HCT116 (cell line): ENCODE measurements around the gene SLC22A23. TPM values are rescaled to one million over a fixed set of nuclear protein-coding genes. Genes with fewer than 3 reads are reported as not detected.

Source experiments
- ATAC-seq: fragments of 200-7000 bp; cut with Tn5 transposase; 2 replicates; pipeline ENCODE4 v1.9.1; 2020; ENCODE audit warnings: mild to moderate bottlenecking, moderate library complexity
- BruUV-seq: library from RNA; stranded (reverse); fragments of 400-500 nt; replicated peaks from 2 replicates; lab custom pipeline; 2021; lab: Mats Ljungman, UMichigan
- CTCF ChIA-PET: fragments of 300-600 bp; sonication (Branson Sonifier 250); formaldehyde crosslinking; loops from one replicate; lab custom pipeline; 2021; ENCODE audit warnings: antibody characterized with exemption; lab: Charles Lee
- POLR2A ChIA-PET: fragments of 300-600, 350-600 bp; sonication (Branson Sonifier 250); formaldehyde crosslinking; loops from one replicate; lab custom pipeline; 2021; ENCODE audit warnings: antibody characterized with exemption; lab: Charles Lee
- RAD21 ChIA-PET, 2 experiments: fragments of 300-600 bp; sonication (Branson Sonifier 250); formaldehyde crosslinking; loops; one replicate each; lab custom pipeline; 2023; ENCODE audit warnings: low total read pairs in 2 of 2; ENCODE audit not compliant: uncharacterized antibody in 2 of 2, unreplicated experiment in 2 of 2, low non-redundant PET in 1 of 2; lab: Charles Lee
- DNase-seq: peaks from one replicate; pipeline ENCODE4 v3.0.0-alpha.2; 2010; ENCODE audit warnings: low read depth, low spot score
- H2AFZ ChIP-seq: fragments of 200-600 bp; shearing (Covaris generic), sonication (generic); 2 replicates; pipeline ENCODE4 v1.6.1; 2017; ENCODE audit warnings: low read depth, mixed run types, mixed read lengths, antibody characterized with exemption, low read length; ENCODE audit not compliant: poor library complexity, severe bottlenecking
- H3K27ac ChIP-seq: 2 replicates; pipeline ENCODE4 v1.5.1; 2012; ENCODE audit warnings: low read depth, low read length
- H3K27me3 ChIP-seq: fragments of 200-600 bp; sonication (generic); 2 replicates; pipeline ENCODE4 v1.6.1; 2016; ENCODE audit warnings: mixed run types, low read length, mixed read lengths; ENCODE audit not compliant: insufficient read depth
- H3K36me3 ChIP-seq, 2 experiments: fragments of 200-500 bp in 1 of 2; fragments of 200-600 bp in 1 of 2; sonication (Bioruptor generic) in 1 of 2; sonication (generic) in 1 of 2; 2 replicates each; pipeline versions ENCODE4 v1.5.1 to v1.6.1; 2014 to 2016; ENCODE audit warnings: low read length in 2 of 2, inconsistent platforms in 1 of 2, mixed read lengths in 1 of 2, mixed run types in 1 of 2; ENCODE audit not compliant: insufficient read depth in 2 of 2, control insufficient read depth in 1 of 2
- H3K4me1 ChIP-seq, 2 experiments: fragments of 200-600 bp in 1 of 2; sonication (generic) in 1 of 2; 2 replicates each; pipeline versions ENCODE4 v1.5.1 to v1.6.1; 2012 to 2017; ENCODE audit warnings: low read length in 2 of 2, inconsistent platforms in 1 of 2, mild to moderate bottlenecking in 1 of 2, mixed read lengths in 1 of 2, mixed run types in 1 of 2, moderate library complexity in 1 of 2; ENCODE audit not compliant: insufficient read depth in 2 of 2, control insufficient read depth in 1 of 2
- H3K4me2 ChIP-seq: fragments of 200-600 bp; sonication (generic); 2 replicates; pipeline ENCODE4 v1.6.1; 2017; ENCODE audit warnings: mixed run types, low read length, mixed read lengths
- H3K4me3 ChIP-seq, 2 experiments: fragments of 200-600 bp in 1 of 2; sonication (generic) in 1 of 2; replicated peaks in 1 of 2; 2 replicates each; pipeline ENCODE4 v1.5.1; 2011 to 2016; ENCODE audit warnings: low read length in 2 of 2, control low read depth in 1 of 2, low read depth in 1 of 2, mild to moderate bottlenecking in 1 of 2, mixed read lengths in 1 of 2, mixed run types in 1 of 2
- H3K79me2 ChIP-seq: fragments of 200-600 bp; sonication (generic); 2 replicates; pipeline ENCODE4 v1.6.1; 2017; ENCODE audit warnings: mild to moderate bottlenecking, mixed run types, low read length, moderate library complexity, mixed read lengths; ENCODE audit not compliant: insufficient read depth
- H3K9ac ChIP-seq: fragments of 200-600 bp; sonication (generic); 2 replicates; pipeline ENCODE4 v1.6.1; 2016; ENCODE audit warnings: low read length, mixed read lengths
- H3K9me2 ChIP-seq: fragments of 200-600 bp; sonication (generic), shearing (Covaris generic); 2 replicates; pipeline ENCODE4 v1.6.1; 2017; ENCODE audit warnings: mixed run types, mild to moderate bottlenecking, moderate library complexity; ENCODE audit not compliant: insufficient read depth
- H3K9me3 ChIP-seq, 2 experiments: fragments of 200-500 bp in 1 of 2; fragments of 200-600 bp in 1 of 2; sonication (Bioruptor generic) in 1 of 2; sonication (generic) in 1 of 2; 2 replicates each; pipeline ENCODE4 v1.6.1; 2014 to 2017; ENCODE audit warnings: low read length in 2 of 2, mixed read lengths in 2 of 2, inconsistent platforms in 1 of 2, low read depth in 1 of 2, mild to moderate bottlenecking in 1 of 2, mixed run types in 1 of 2, moderate library complexity in 1 of 2; ENCODE audit not compliant: control insufficient read depth in 1 of 2, insufficient read depth in 1 of 2
- H4K20me1 ChIP-seq: fragments of 200-600 bp; sonication (generic), shearing (Covaris generic); 2 replicates; pipeline ENCODE4 v1.6.1; 2017; ENCODE audit warnings: mixed run types, mild to moderate bottlenecking, moderate library complexity; ENCODE audit not compliant: insufficient read depth
- CTCF ChIP-seq, 3 experiments: fragments of 200-600 bp in 1 of 3; sonication (generic) in 1 of 3; IDR thresholded peaks in 2 of 3; conservative IDR thresholded peaks in 1 of 3; 2 replicates each; pipeline ENCODE4 v1.5.1; 2012 to 2017; ENCODE audit warnings: low read depth in 2 of 3, low read length in 2 of 3, antibody characterized with exemption in 1 of 3, borderline replicate concordance in 1 of 3, control low read depth in 1 of 3, mild to moderate bottlenecking in 1 of 3, mixed read lengths in 1 of 3, mixed run types in 1 of 3, moderate library complexity in 1 of 3; ENCODE audit not compliant: insufficient read depth in 1 of 3
- ELF1 ChIP-seq: IDR thresholded peaks from 2 replicates; pipeline ENCODE4 v1.6.1; 2012; ENCODE audit warnings: low read depth, borderline replicate concordance
- EZH2 ChIP-seq: fragments of 200-600 bp; sonication (generic); IDR thresholded peaks from 2 replicates; pipeline ENCODE4 v1.6.1; 2017; ENCODE audit warnings: antibody characterized with exemption, mixed run types
- EZH2phosphoT487 ChIP-seq: fragments of 200-600 bp; IDR thresholded peaks from 2 replicates; pipeline ENCODE4 v1.6.1; 2018; ENCODE audit warnings: antibody characterized with exemption, borderline replicate concordance
- JUND ChIP-seq: IDR thresholded peaks from 2 replicates; pipeline ENCODE4 v1.6.1; 2012
- POLR2AphosphoS5 ChIP-seq: IDR thresholded peaks from 2 replicates; pipeline ENCODE4 v1.6.1; 2011; ENCODE audit warnings: mild to moderate bottlenecking, low read depth, low read length, moderate library complexity
- SIN3A ChIP-seq: IDR thresholded peaks from 2 replicates; pipeline ENCODE4 v1.6.1; 2012; ENCODE audit warnings: low read depth
- SP1 ChIP-seq: IDR thresholded peaks from 2 replicates; pipeline ENCODE4 v1.6.1; 2012; ENCODE audit warnings: low read depth
- TCF7L2 ChIP-seq: IDR thresholded peaks from 2 replicates; pipeline ENCODE4 v1.7.0; 2011; ENCODE audit warnings: borderline replicate concordance, inconsistent platforms; ENCODE audit not compliant: insufficient read depth, insufficient read length; ENCODE audit errors: extremely low read depth
- YY1 ChIP-seq: IDR thresholded peaks from 2 replicates; pipeline ENCODE4 v1.6.1; 2011; ENCODE audit warnings: low read length, low read depth, moderate library complexity, mild to moderate bottlenecking; ENCODE audit not compliant: insufficient replicate concordance; ENCODE audit errors: extremely low read depth
- ZNF274 ChIP-seq: fragments of 200-500 bp; sonication (Bioruptor generic); IDR thresholded peaks from 2 replicates; pipeline ENCODE4 v1.6.1; 2014; ENCODE audit warnings: mild to moderate bottlenecking, low read depth, low read length, inconsistent platforms
- intact Hi-C: fragments of 100-400 bp; cut with micrococcal nuclease; formaldehyde crosslinking; loops from 2 replicates; pipeline ENCODE4 v1.10.0; 2022
- total RNA-seq: library from RNA; stranded (reverse); gene quantifications from one replicate; pipeline ENCODE4 v1.2.1, GENCODE V29; 2021; ENCODE audit not compliant: unreplicated experiment
- TF ChIP-seq, protein P1 (sequence below): IDR thresholded peaks from 2 replicates; pipeline ENCODE4 v1.6.1; 2012

Gene SLC22A23
- total RNA-seq, 1 experiment from 2014 or later: 11.5 TPM

DNA sequence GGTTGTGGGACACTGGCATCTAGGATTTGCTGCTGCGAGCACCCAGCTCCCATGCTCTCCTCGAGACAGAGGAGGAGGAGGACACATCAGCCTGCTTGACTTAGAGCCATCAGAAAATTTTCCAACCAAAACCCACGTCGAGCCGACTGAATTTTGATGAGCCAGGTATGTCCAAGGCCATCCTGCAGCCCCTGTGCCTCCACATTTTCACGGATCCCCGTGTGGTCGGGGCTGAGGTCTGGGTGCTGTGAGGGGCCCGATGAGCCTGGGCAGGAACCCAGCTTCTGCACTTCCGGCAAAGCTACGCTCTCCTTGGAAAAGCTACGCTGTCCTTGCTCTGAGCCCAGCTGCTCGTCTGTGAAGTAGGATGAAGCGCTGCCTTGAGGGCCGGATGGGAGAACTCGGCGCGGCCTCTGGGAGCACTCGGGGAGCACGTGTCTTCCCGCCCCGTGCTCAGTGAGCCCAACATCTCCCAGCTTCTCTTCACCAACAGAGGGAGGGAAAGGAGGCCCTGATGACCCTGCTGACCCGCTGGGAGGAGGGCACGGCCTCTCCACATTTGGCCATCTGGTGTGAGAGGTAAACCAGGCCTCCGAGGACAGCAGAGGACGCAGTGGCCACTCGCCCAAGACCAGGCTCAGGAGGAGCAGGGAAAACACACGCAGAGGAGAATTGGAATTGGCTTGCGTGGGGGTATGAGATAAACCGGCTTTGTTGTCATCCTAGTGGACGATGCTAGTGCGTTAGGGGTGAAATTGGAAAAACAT is 164.2 kb downstream of the SLC22A23 start:
- DNase-seq (no peak), ATAC-seq (no peak)
- Histone ChIP-seq H4K20me1 (no peaks in the 10 kb centered on the region), H3K36me3 (no peaks in the 10 kb centered on the region), H3K9ac (no peak overlapping the region), H3K4me2 (no peak overlapping the region), H3K9me2 (no peaks in the 10 kb centered on the region), H3K27ac (no peak overlapping the region), H3K4me1 (no peaks in the 10 kb centered on the region), H3K9me3 (no peaks in the 10 kb centered on the region), H3K79me2 (no peaks in the 10 kb centered on the region), H2AFZ (no peak overlapping the region), H3K27me3 (no peaks in the 10 kb centered on the region), H3K4me3 (no peak overlapping the region)
- ChIA-PET RAD21 (no interaction called here), POLR2A (no interaction called here), CTCF (no interaction called here)
- TF ChIP-seq POLR2AphosphoS5 (no peak), TCF7L2 (no peak), SIN3A (no peak), YY1 (no peak), EZH2phosphoT487 (no peak), EZH2 (no peak)
- intact Hi-C loops: no loop called here
- BruUV-seq: no TSS peak

- no peaks in the 10 kb centered on the region for H3K9me3 ChIP-seq
- ChIA-PET POLR2A (no interaction called here), CTCF (no interaction called here), RAD21 (no interaction called here)
- H3K9ac ChIP-seq: no peak overlapping the region
- no TSS peak for BruUV-seq
- no peak for DNase-seq
- H3K79me2 ChIP-seq: no peaks in the 10 kb centered on the region
- no peaks in the 10 kb centered on the region for H3K27me3 ChIP-seq
- H3K9me2 ChIP-seq: no peaks in the 10 kb centered on the region
- TF ChIP-seq EZH2phosphoT487: no peak
- TF ChIP-seq SIN3A: no peak
- TF ChIP-seq, protein P1, sequence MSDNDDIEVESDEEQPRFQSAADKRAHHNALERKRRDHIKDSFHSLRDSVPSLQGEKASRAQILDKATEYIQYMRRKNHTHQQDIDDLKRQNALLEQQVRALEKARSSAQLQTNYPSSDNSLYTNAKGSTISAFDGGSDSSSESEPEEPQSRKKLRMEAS: no peak
- TF ChIP-seq SP1: no peak
- no peak for TF ChIP-seq ZNF274
- no peak for TF ChIP-seq TCF7L2
- TF ChIP-seq JUND: no peak
- TF ChIP-seq CTCF (IDR thresholded peaks at IDR 0.05 in 2 of 3, conservative IDR thresholded peaks at IDR 0.05 in 1 of 3; ENCODE audit: borderline replicate concordance in 1 of 3, insufficient read depth in 1 of 3, low read depth in 2 of 3, low read length in 2 of 3): no peak
- no peak for TF ChIP-seq ELF1
- intact Hi-C loops: no loop called here
- H3K36me3 ChIP-seq: no peaks in the 10 kb centered on the region
- no peak overlapping the region for H3K4me3 ChIP-seq
- no peaks in the 10 kb centered on the region for H3K4me1 ChIP-seq
- H2AFZ ChIP-seq: no peak overlapping the region
- no peak overlapping the region for H3K4me2 ChIP-seq
- ATAC-seq: no peak
- no peaks in the 10 kb centered on the region for H4K20me1 ChIP-seq
- H3K27ac ChIP-seq: no peak overlapping the region
Measured at GRCh38 chr6:3291987-3292386, 164.9 kb downstream of the SLC22A23 start.
